OCI-LY3 (cell line): ENCODE measurements around the gene UBQLN4.

ENCODE experiments used
- CTCF ChIP-seq: fragments of 200-600, 300-600 bp; sonication (generic); IDR thresholded peaks from 2 replicates; pipeline ENCODE4 v1.5.1; 2014; ENCODE audit warnings: antibody characterized with exemption, low read length, low read depth
- EZH2phosphoT487 ChIP-seq: fragments of 200-600 bp; shearing (Covaris generic); IDR thresholded peaks from 2 replicates; pipeline ENCODE4 v1.6.1; 2018; ENCODE audit warnings: antibody characterized with exemption, mixed run types, low read depth

DNA sequence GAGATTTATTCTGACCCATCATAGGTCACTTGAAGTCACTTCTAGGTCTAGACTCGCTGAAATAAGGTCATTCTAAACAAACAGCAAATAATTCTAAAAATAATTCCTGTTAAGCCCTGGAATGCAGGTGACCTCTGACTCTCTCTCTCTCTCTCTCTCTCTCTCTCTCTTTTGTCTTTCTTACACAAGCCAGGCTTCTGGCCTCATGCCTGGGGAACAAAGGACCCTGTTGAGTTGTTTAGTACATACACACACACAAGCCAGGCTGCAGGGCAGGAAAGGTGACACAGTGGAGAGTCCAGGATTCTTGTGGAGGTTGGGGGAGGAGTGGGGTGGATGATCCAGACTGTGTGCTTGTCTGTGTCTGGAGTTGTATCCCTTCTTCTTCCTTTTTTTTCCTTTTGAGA is 32.7 kb upstream of the UBQLN4 start:
- TF ChIP-seq CTCF: no peak
- TF ChIP-seq EZH2phosphoT487: no peak
